OCI-LY3 (cell line): Measurements from ENCODE around the gene GALR2.

ENCODE experiments used
- H2AFZ ChIP-seq: fragments of 200-600, 300-600 bp; shearing (Covaris generic); 2 replicates; pipeline ENCODE4 v1.6.0; 2014; ENCODE audit warnings: antibody characterized with exemption, low read depth, low read length
- H3K27ac ChIP-seq: fragments of 200-600, 300-600 bp; sonication (generic); 2 replicates; pipeline ENCODE4 v1.5.1; 2014; ENCODE audit warnings: mild to moderate bottlenecking, low read length, moderate library complexity, mixed read lengths
- H3K27me3 ChIP-seq: fragments of 200-600, 300-600 bp; sonication (generic); 2 replicates; pipeline ENCODE4 v1.6.1; 2014; ENCODE audit warnings: low read depth, low read length, mixed read lengths
- H3K36me3 ChIP-seq: fragments of 200-600, 300-600 bp; sonication (generic); replicated peaks from 2 replicates; pipeline ENCODE3; 2014; ENCODE audit warnings: low read depth, low read length, mixed read lengths
- H3K4me1 ChIP-seq: fragments of 300-600, 200-600 bp; sonication (generic); 2 replicates; pipeline ENCODE4 v1.6.1; 2014; ENCODE audit warnings: low read length, mixed read lengths
- H3K4me2 ChIP-seq: fragments of 200-600, 300-600 bp; sonication (generic); 2 replicates; pipeline ENCODE4 v1.6.1; 2014; ENCODE audit warnings: low read length, mixed read lengths
- H3K4me3 ChIP-seq: fragments of 300-600, 200-600 bp; sonication (generic); 2 replicates; pipeline ENCODE4 v1.5.1; 2014; ENCODE audit warnings: antibody characterized with exemption, mild to moderate bottlenecking, low read length, moderate library complexity
- H3K79me2 ChIP-seq: fragments of 300-600, 200-600 bp; shearing (Covaris generic); 2 replicates; pipeline ENCODE4 v1.6.1; 2014; ENCODE audit warnings: mild to moderate bottlenecking, low read length, mixed read lengths
- H3K9ac ChIP-seq: fragments of 300-600, 200-600 bp; shearing (Covaris generic); 2 replicates; pipeline ENCODE4 v1.6.0; 2014; ENCODE audit warnings: mild to moderate bottlenecking, low read length, moderate library complexity
- H3K9me3 ChIP-seq: fragments of 200-600, 300-600 bp; shearing (Covaris generic); 2 replicates; pipeline ENCODE4 v1.6.1; 2014; ENCODE audit warnings: low read length, mixed read lengths; ENCODE audit not compliant: insufficient read depth
- H4K20me1 ChIP-seq: fragments of 200-600, 300-600 bp; sonication (generic); 2 replicates; pipeline ENCODE4 v1.6.1; 2016; ENCODE audit warnings: low read length, mixed read lengths; ENCODE audit not compliant: insufficient read depth
- EZH2phosphoT487 ChIP-seq: fragments of 200-600 bp; shearing (Covaris generic); IDR thresholded peaks from 2 replicates; pipeline ENCODE4 v1.6.1; 2018; ENCODE audit warnings: antibody characterized with exemption, mixed run types, low read depth
- TF ChIP-seq, protein P1 (sequence below): fragments of 200-600, 300-600 bp; sonication (generic); IDR thresholded peaks from 2 replicates; pipeline ENCODE4 v1.5.1; 2014; ENCODE audit warnings: antibody characterized with exemption, low read length, low read depth

Gene GALR2

DNA sequence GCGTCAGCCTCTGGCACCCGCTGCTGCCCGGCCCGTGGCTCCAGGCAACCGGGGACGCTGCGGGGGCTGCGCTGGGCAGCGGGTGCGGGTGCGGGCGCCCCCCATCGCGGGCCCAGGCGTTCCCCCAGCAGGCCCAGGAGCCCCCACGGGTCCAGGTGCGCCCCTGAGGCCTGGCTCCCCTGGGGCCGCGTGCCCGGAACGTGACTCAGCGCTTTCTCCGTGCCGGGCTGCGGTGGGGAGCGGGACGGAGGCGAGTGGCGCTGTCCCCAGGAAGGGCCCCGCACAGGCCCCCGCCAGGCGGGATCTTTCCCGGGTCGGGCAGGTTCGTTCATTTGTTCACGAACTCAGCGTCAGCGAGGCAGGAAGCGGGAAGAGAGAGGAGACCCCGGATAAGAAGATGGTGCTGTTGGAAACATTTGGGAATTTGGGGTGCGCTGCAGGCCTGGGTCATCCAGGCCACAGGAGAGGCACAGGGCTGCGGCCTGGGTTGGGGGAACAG lies 47.4 kb downstream of the GALR2 start:
- Histone ChIP-seq H3K79me2 (no peaks in the 10 kb centered on the region), H3K9me3 (no peaks in the 10 kb centered on the region), H3K4me1 (peaks cover 3% of the 10 kb centered on the region; the same call in 1 of the 2 replicates), H3K27me3 (no peaks in the 10 kb centered on the region), H3K4me2 (peak overlapping the region; percentile 85), H3K9ac (peak overlapping the region; percentile 69), H4K20me1 (no peaks in the 10 kb centered on the region), H2AFZ (peak overlapping the region; percentile 87), H3K27ac (no peak overlapping the region), H3K36me3 (no peaks in the 10 kb centered on the region), H3K4me3 (peak overlapping the region; percentile 68)
- TF ChIP-seq, protein P1, sequence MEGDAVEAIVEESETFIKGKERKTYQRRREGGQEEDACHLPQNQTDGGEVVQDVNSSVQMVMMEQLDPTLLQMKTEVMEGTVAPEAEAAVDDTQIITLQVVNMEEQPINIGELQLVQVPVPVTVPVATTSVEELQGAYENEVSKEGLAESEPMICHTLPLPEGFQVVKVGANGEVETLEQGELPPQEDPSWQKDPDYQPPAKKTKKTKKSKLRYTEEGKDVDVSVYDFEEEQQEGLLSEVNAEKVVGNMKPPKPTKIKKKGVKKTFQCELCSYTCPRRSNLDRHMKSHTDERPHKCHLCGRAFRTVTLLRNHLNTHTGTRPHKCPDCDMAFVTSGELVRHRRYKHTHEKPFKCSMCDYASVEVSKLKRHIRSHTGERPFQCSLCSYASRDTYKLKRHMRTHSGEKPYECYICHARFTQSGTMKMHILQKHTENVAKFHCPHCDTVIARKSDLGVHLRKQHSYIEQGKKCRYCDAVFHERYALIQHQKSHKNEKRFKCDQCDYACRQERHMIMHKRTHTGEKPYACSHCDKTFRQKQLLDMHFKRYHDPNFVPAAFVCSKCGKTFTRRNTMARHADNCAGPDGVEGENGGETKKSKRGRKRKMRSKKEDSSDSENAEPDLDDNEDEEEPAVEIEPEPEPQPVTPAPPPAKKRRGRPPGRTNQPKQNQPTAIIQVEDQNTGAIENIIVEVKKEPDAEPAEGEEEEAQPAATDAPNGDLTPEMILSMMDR, result no peak
- no peak for TF ChIP-seq EZH2phosphoT487

DNA sequence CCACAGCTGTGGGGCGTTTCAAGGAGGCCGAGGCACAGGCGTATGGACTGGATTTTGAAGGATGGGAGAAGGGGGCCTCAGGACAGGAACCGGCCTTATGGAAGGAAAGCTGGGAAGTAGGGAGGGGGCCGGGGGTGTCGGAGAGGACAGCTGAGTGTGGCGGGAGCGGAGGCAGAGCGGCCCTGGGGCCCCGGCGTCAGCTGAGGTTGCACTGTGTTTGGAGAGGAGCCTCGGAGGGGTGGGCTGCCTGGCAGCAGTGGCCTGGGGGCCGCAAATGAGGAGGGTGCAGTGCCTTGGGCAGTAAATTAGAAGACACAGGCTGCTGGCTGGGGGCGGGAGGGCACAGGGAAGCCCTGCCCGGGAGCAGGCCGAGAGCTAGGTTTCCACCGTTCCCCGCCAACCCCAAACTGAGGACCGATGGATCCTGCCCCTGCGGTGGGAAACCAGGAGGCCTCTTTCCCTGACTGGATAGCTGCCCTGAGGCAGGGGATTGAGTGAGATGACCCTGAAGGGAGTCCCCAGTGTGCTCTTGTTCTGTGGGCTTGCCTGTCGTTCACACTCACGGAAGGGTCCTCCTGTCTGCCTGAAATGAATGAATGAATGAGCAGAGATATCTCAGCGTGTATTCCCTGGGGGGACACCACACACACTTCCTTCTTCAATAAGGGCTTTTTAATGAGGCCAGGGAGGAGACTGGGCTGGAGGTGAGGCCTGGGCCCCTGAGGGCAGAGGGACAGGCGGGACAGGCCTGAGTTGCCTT lies 48.0 kb downstream of the GALR2 start:
- Histone ChIP-seq H2AFZ (no peak overlapping the region), H3K79me2 (no peaks in the 10 kb centered on the region), H3K9ac (no peak overlapping the region)

DNA sequence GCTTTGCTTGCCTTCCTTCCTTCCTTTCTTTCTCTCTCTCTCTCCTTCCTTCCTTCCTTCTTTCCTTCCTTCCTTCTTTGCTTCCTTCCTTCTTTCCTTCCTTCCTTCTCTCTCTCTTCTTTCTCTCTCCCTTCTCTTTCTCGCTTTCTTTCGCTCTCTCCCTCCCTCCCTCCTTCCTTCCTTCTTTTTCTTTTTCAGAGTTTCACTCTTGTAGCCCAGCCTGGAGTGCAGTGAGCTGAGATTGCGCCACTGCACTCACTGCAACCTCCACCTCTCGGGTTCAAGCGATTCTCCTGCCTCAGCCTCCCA lies 48.6 kb downstream of the GALR2 start:
- H3K4me2 ChIP-seq, result no peak overlapping the region

More for the DNA sequence above, 48.0 kb downstream of the GALR2 start:
- Histone ChIP-seq H3K36me3 (no peaks in the 10 kb centered on the region), H4K20me1 (no peaks in the 10 kb centered on the region), H3K4me3 (no peak overlapping the region), H3K9me3 (no peaks in the 10 kb centered on the region), H3K4me1 (peaks cover 3% of the 10 kb centered on the region; the same call in 1 of the 2 replicates), H3K27ac (no peak overlapping the region), H3K4me2 (no peak overlapping the region), H3K27me3 (no peaks in the 10 kb centered on the region)
- TF ChIP-seq EZH2phosphoT487, result no peak
- TF ChIP-seq, protein P1, result no peak

More for the DNA sequence above, 48.6 kb downstream of the GALR2 start:
- H3K79me2 ChIP-seq, result no peaks in the 10 kb centered on the region
- H3K27ac ChIP-seq, result no peak overlapping the region
- no peaks in the 10 kb centered on the region for H4K20me1 ChIP-seq
- H3K4me3 ChIP-seq, result no peak overlapping the region
- no peaks in the 10 kb centered on the region for H3K9me3 ChIP-seq
- TF ChIP-seq, protein P1, result no peak
- TF ChIP-seq EZH2phosphoT487, result no peak
- no peaks in the 10 kb centered on the region for H3K27me3 ChIP-seq
- H3K9ac ChIP-seq, result no peak overlapping the region
- no peak overlapping the region for H2AFZ ChIP-seq
- no peaks in the 10 kb centered on the region for H3K36me3 ChIP-seq
- H3K4me1 ChIP-seq, result peaks cover 3% of the 10 kb centered on the region; the same call in 1 of the 2 replicates
